ENCODE results near the gene AMIGO3.

Gene AMIGO3

DNA sequence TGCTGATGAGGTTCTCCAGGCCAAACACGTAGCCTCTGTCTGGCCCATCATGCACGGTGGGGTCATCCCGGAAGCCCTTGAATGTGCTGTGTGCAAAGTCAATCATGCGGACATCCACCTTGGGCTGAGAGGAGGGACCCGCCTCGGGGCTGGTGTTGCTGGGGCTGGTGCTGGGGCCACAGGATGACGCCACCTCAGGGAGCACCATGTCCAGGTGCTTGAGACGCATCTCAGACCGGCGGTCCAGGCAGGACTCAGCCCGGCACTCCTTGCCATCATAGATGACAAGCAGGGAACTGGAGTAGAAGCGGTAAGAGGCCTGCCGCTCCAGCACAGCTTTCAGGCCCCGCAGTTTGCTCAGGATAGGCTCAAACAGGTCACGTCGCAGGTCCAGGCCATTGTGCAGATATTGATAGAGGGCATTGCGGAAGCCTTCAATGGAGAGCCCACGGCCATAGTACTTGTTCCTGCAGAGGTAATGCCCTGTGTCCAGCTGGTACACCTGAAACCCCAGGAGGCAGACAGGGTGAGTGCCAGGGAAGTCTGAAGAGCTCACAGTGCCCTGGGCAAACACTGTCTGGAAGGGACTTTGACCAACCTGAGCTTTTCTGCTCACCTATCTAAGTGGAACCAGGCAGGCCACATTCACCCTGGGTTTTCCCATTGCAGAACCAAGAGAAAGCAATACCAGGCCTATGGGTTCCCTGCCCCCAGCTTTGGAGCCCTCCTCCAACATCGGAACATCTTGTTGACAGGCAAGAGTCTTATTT, 7.9 kb upstream of the AMIGO3 start:
- no peak for DNase-seq (ENCODE audit: low read depth)
- H3K4me3 ChIP-seq (ENCODE audit: low read depth, low read length) = no peak overlapping the region
- TF ChIP-seq CTCF (IDR thresholded peaks at IDR 0.05; ENCODE audit: low read depth, low read length, missing control alignments) = no peak

- no peak for DNase-seq (ENCODE audit: low read depth)
- TF ChIP-seq CTCF (IDR thresholded peaks at IDR 0.05; ENCODE audit: low read depth, low read length, missing control alignments) = no peak
- H3K4me3 ChIP-seq (ENCODE audit: low read depth, low read length) = no peak overlapping the region
These were observed 6.6 kb upstream of the AMIGO3 start for GRCh38 chr3:49725906-49726681.

GRCh38 chr3:49724586-49724985, 5.1 kb upstream of the AMIGO3 start:
- TF ChIP-seq CTCF (IDR thresholded peaks at IDR 0.05; ENCODE audit: low read depth, low read length, missing control alignments) = no peak
- DNase-seq (ENCODE audit: low read depth) = no peak
- peak overlapping the region; percentile 75 for H3K4me3 ChIP-seq (ENCODE audit: low read depth, low read length)

DNA sequence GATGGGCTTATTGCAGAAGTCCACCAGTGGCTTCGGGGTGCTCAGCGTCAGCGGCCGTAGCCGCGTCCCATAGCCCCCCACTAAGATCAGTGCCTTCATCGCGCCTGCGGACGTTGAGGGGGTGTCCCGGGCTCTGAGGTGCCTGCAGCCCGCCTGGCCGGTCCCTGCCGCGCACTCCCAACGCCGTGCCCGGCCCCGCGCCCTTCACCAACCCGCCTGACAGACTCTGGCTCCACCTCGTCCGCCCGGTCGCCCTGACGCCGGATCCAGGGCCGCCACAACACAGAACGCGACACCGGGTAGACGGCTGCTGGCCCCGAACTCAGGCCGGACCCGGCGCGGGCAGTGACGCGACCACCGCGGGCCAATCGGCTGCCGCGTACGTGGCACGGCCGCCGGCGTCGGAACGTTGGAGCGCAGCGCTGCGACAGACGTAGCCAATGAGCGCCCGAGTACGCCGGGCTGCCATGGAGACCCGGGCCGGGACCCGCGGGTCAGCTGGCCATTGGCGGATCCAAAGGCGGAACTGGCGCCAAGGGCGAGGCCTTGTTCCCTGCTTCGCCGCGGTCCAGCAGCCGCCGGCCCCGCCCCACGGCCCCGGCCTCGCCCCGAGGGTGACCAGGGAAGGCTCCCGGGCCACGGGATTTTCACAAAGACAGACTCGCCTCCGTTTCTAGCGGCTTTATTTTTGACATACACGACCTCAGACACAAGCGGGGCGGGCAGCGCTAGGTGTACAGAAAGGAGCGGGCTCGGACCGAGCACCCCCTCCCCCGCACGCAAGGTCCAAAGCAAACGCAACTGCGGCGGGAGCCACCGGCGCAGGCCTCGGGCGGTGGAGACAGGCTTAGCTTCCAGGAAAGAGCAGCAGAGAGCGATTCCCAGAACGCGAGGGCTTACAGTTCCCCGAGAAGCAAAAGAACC, 4.4 kb upstream of the AMIGO3 start, which contains the start of gene GMPPB:
TSS of gene GMPPB (minus strand) at position 324 of the 924 bp plus-strand sequence. CDS start at position 99, 225 bp downstream.
- no peak for TF ChIP-seq CTCF (IDR thresholded peaks at IDR 0.05; ENCODE audit: low read depth, low read length, missing control alignments)
- H3K4me3 ChIP-seq (ENCODE audit: low read depth, low read length) = peak within 1 kb of the TSS; percentile 99
- peak; percentile 84 for DNase-seq (ENCODE audit: low read depth)

DNA sequence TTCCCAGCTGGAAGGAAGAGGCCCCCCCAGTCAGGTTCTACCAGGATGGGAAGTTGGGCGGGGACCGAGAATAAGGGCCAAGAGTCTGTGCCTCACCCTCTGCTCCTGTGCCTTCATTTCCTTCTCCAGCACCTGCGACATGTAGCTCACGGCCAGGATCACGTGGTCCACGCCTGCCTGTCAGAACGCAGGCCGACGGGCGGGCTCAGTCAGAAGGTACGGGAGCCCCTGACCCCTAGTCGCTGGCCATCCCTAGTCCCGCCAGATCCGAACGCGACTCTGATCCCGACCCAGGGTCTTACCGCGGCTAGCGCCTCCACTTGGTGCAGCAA, 3.8 kb upstream of the AMIGO3 start:
- no peak for TF ChIP-seq CTCF (IDR thresholded peaks at IDR 0.05; ENCODE audit: low read depth, low read length, missing control alignments)
- peak overlapping the region; percentile 99 for H3K4me3 ChIP-seq (ENCODE audit: low read depth, low read length)
- DNase-seq (ENCODE audit: low read depth) = peak; percentile 34

DNA sequence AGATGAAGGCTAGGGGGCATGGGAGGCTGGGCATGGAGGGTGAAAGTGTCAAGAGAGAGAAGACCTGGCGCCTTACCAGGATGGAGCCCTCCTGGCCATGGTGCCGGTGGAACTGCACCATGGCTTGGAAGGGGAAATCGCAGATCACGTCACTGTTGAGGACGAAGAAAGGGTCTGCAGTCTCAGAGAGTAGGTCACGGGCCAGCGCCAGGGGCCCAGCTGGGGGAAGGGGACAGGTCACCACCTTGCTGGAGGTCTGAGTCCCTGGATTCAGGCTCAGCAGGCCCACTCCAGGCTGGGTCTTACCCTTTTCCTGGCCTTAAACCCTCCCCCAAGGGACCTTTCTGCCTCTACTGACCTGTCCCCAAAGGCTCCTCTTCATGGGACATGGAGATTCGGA, 3.4 kb upstream of the AMIGO3 start:
- no peak for TF ChIP-seq CTCF (IDR thresholded peaks at IDR 0.05; ENCODE audit: low read depth, low read length, missing control alignments)
- H3K4me3 ChIP-seq (ENCODE audit: low read depth, low read length) = peak overlapping the region; percentile 99
- DNase-seq (ENCODE audit: low read depth) = no peak

Data from GM12864 (cell line).